Measurements from ENCODE around the gene ASIC4. TPM values are rescaled to one million over a fixed set of nuclear protein-coding genes. Genes with fewer than 3 reads are reported as not detected.

ASIC4 gene
- total RNA-seq, 2 donors from 2014 or later: not detected

DNA sequence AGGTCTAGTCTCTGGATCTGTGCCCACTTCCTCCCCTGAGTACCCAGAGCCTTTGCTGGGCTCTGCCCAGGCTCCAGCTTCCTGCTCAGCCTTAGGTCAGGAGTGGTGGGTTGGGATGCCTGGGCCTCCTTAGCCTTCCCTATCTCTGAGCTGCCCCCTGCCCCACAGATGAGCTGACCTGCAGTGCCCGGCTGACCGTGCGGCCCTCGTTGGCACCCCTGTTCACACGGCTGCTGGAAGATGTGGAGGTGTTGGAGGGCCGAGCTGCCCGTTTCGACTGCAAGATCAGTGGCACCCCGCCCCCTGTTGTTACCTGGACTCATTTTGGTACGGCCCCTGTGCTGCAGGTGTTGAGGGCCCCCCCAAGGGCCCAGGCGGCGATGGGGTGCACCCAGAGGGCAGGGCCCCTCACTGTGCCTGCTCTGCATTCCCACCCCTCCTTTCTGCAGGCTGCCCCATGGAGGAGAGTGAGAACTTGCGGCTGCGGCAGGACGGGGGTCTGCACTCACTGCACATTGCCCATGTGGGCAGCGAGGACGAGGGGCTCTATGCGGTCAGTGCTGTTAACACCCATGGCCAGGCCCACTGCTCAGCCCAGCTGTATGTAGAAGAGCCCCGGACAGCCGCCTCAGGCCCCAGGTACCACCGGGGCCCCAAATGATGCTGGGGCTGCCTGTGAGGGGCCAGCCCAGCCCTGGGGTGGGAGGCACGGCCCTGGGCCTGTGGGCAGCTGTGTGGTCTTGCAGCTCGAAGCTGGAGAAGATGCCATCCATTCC is 45.7 kb upstream of the ASIC4 start:
- Histone ChIP-seq H3K27ac (no peak overlapping the region), H3K9me3 (no peaks in the 10 kb centered on the region), H3K4me3 (no peak overlapping the region), H3K36me3 (replicated peaks in 1 of 2; ENCODE audit: insufficient read depth in 1 of 2, low read depth in 2 of 2) (no peaks in the 10 kb centered on the region), H3K4me1 (no peaks in the 10 kb centered on the region), H3K27me3 (no peaks in the 10 kb centered on the region)
- TF ChIP-seq POLR2A (IDR thresholded peaks at IDR 0.05): no peak
- TF ChIP-seq, protein P1, sequence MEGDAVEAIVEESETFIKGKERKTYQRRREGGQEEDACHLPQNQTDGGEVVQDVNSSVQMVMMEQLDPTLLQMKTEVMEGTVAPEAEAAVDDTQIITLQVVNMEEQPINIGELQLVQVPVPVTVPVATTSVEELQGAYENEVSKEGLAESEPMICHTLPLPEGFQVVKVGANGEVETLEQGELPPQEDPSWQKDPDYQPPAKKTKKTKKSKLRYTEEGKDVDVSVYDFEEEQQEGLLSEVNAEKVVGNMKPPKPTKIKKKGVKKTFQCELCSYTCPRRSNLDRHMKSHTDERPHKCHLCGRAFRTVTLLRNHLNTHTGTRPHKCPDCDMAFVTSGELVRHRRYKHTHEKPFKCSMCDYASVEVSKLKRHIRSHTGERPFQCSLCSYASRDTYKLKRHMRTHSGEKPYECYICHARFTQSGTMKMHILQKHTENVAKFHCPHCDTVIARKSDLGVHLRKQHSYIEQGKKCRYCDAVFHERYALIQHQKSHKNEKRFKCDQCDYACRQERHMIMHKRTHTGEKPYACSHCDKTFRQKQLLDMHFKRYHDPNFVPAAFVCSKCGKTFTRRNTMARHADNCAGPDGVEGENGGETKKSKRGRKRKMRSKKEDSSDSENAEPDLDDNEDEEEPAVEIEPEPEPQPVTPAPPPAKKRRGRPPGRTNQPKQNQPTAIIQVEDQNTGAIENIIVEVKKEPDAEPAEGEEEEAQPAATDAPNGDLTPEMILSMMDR (IDR thresholded peaks at IDR 0.05): no peak
- intact Hi-C loops (cut with DNase I): no loop called here
- 86 to 95% methylated on average over 13 to 23 of the region's 23 CpGs for WGBS, 2 donors
- DNase-seq (no peak), ATAC-seq (no peak)

- no peak overlapping the region for H3K27ac ChIP-seq
- H3K36me3 ChIP-seq (replicated peaks in 1 of 2; ENCODE audit: insufficient read depth in 1 of 2, low read depth in 2 of 2): no peaks in the 10 kb centered on the region
- no peaks in the 10 kb centered on the region for H3K27me3 ChIP-seq
- H3K4me3 ChIP-seq: no peak overlapping the region
- ATAC-seq (no peak), DNase-seq (no peak)
- H3K4me1 ChIP-seq: no peaks in the 10 kb centered on the region
- 87 to 89% methylated on average over 12 to 16 of the region's 16 CpGs for WGBS, 2 donors
- no peaks in the 10 kb centered on the region for H3K9me3 ChIP-seq
- TF ChIP-seq, protein P1 (IDR thresholded peaks at IDR 0.05): no peak
- TF ChIP-seq POLR2A (IDR thresholded peaks at IDR 0.05): no peak
- intact Hi-C loops (cut with DNase I): no loop called here
Measured at GRCh38 chr2:219469186-219469724, 45.0 kb upstream of the ASIC4 start.

GRCh38 chr2:219470429-219470828 is 43.9 kb upstream of the ASIC4 start:
- H3K4me1 ChIP-seq: no peaks in the 10 kb centered on the region
- H3K27me3 ChIP-seq: no peaks in the 10 kb centered on the region
- intact Hi-C loops (cut with DNase I): no loop called here
- H3K9me3 ChIP-seq: no peaks in the 10 kb centered on the region
- H3K4me3 ChIP-seq: no peak overlapping the region
- ATAC-seq (no peak), DNase-seq (no peak)
- TF ChIP-seq, protein P1 (IDR thresholded peaks at IDR 0.05): no peak
- TF ChIP-seq POLR2A (IDR thresholded peaks at IDR 0.05): no peak
- no peaks in the 10 kb centered on the region for H3K36me3 ChIP-seq (replicated peaks in 1 of 2; ENCODE audit: insufficient read depth in 1 of 2, low read depth in 2 of 2)
- 53 to 69% methylated on average over 4 of the region's 4 CpGs for WGBS, 2 donors
- no peak overlapping the region for H3K27ac ChIP-seq

DNA sequence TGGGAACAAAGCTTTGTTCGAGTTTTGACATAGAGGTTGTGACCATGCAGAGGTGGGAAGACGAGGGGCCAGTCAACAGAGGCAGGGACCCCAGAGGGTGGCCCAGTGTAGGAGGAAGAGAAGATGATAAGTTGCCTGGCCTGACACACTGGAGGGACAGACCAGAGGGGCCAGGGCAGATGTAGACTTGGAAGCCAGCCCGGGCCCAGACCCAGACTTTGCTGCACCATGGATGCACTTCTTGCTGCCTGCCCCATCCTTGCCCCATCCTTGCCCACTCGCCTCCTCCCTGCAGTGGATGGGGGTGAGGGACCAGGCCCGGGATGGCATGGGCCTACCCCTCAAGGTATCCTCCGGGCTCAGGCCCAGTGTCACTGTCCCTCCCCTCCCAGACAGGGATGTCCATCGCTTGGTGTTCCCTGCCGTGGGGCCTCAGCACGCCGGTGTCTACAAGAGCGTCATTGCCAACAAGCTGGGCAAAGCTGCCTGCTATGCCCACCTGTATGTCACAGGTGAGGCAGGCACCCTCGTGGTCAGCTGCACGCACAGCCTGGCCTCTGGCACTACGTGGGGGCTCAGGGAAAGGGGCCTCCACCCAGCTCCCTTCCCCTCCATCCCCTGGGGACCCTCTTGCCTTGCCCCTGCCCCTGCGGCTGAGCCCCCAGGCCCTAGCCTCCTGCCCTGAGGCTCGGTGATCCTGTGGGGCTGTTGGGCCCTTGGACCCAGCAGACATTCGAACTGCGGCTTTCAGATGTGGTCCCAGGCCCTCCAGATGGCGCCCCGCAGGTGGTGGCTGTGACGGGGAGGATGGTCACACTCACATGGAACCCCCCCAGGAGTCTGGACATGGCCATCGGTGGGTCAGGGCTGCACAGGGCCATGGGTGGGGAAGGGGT is 42.6 kb upstream of the ASIC4 start:
- no peaks in the 10 kb centered on the region for H3K36me3 ChIP-seq (replicated peaks in 1 of 2; ENCODE audit: insufficient read depth in 1 of 2, low read depth in 2 of 2)
- DNase-seq (no peak), ATAC-seq (no peak)
- TF ChIP-seq, protein P1 (IDR thresholded peaks at IDR 0.05): no peak
- no peak for TF ChIP-seq POLR2A (IDR thresholded peaks at IDR 0.05)
- 81 to 84% methylated on average over 14 to 20 of the region's 22 CpGs for WGBS, 2 donors
- no peaks in the 10 kb centered on the region for H3K4me1 ChIP-seq
- H3K9me3 ChIP-seq: no peaks in the 10 kb centered on the region
- H3K27ac ChIP-seq: no peak overlapping the region
- H3K27me3 ChIP-seq: no peaks in the 10 kb centered on the region
- intact Hi-C loops (cut with DNase I): no loop called here
- no peak overlapping the region for H3K4me3 ChIP-seq

Data from body of pancreas (tissue), 4 donors.